ENCODE results near the gene FIGNL1.

GRCh38 chr7:50411332-50411731 lies 38.8 kb downstream of the FIGNL1 start:
- TF ChIP-seq CTCF (IDR thresholded peaks at IDR 0.05; ENCODE audit: low read depth, low read length), result no peak
- TF ChIP-seq EZH2phosphoT487 (IDR thresholded peaks at IDR 0.05; ENCODE audit: low read depth), result no peak
